HG03025 (cell line): ENCODE results near the gene JPT2.
"Not testable (repeated sequence)": the region's sequence is repeated elsewhere in the genome, so short reads cannot be mapped to it uniquely, and the experiment has no call there.

ENCODE experiments used
- ATAC-seq: cut with Tn5 transposase; IDR thresholded peaks from one replicate; pipeline ENCODE4 v1.9.1; 2021; ENCODE audit warnings: mild to moderate bottlenecking, moderate library complexity; ENCODE audit not compliant: unreplicated experiment, low FRiP score

JPT2 gene

DNA sequence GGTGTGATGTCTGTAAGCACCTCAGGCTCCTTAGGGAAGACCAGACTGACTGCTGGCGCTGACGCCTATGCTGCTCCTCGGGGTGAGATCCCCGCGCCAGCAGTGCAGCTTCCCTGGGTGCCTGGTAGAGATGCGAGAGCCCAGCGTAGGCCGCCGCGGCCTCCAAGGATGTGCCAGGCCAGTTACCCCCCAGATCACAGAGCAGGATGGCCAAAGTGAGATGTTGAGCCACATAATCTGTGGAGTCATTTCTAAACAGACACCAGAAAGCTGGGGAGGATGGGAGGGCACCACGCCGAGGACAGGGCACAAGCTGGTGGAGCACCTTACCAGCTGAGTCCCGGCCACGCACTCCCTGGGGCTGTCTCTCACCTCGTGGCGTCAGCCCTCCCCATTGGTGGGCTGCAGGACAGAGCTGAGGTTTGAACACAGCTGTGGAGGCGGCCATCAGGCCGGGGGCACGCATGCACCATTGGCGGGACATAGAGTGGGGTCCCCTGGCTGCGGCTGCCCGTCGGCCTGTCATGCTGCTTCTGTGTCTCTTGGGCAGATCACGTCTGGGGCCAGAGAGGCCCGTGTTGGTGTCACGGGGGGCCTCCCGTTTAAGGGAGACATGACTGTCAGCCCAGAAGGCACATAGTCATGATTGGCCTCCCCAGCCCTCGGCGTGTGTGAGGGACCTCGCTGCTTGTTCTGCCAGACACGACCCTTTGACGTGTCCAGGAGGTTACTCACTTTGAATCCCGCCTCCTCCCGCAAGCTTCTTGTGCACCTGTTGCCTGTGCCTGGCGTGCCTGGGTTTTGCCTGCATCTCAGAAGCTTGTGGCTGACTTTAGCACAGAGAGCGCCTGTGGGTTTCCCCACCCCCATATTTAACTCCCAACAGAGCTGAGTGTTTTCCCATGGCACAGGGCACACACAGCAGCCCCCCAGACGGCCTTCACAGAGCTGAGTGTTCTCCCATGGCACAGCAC is 49.9 kb downstream of the JPT2 start:
- ATAC-seq: no peak

GRCh38 chr16:1729026-1729425 is 50.9 kb downstream of the JPT2 start:
- ATAC-seq: no peak

- ATAC-seq: no peak
These were observed 51.4 kb downstream of the JPT2 start for GRCh38 chr16:1729445-1729844.

- ATAC-seq: no peak
These were observed 53.0 kb downstream of the JPT2 start for GRCh38 chr16:1731073-1731472.

GRCh38 chr16:1731603-1732002 is 53.5 kb downstream of the JPT2 start:
- no peak for ATAC-seq

DNA sequence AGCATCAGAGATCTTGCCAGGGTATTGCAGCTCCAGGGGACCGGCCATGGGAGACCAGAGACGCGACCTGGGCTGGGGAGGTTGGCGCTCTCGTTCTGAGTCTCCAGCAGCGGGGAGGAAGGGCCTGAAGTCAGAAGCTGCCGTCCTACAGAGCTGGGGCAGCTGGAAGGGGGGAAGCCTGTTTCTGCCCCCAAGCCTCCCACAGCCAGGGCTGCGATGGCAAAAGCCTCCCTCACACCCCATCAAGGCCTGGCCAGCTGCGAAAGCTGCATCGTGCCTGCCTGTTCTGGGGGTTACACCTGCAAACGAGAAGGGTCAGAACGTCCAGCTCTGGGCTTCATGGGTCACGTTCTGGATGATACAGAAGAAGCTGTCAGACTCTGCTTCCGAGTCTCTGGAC is 54.0 kb downstream of the JPT2 start:
- no peak for ATAC-seq

- ATAC-seq: not testable (repeated sequence)
These were observed 54.5 kb downstream of the JPT2 start for GRCh38 chr16:1732551-1732987.

GRCh38 chr16:1734123-1734522 is 56.0 kb downstream of the JPT2 start:
- no peak for ATAC-seq

GRCh38 chr16:1734816-1735215 is 56.7 kb downstream of the JPT2 start:
- no peak for ATAC-seq

GRCh38 chr16:1740234-1740633 is 62.2 kb downstream of the JPT2 start:
- no peak for ATAC-seq

GRCh38 chr16:1740781-1741490 is 62.9 kb downstream of the JPT2 start:
- no peak for ATAC-seq

- ATAC-seq: no peak
These were observed 63.6 kb downstream of the JPT2 start for GRCh38 chr16:1741553-1742165.

GRCh38 chr16:1743376-1744337 is 65.6 kb downstream of the JPT2 start:
- no peak for ATAC-seq

DNA sequence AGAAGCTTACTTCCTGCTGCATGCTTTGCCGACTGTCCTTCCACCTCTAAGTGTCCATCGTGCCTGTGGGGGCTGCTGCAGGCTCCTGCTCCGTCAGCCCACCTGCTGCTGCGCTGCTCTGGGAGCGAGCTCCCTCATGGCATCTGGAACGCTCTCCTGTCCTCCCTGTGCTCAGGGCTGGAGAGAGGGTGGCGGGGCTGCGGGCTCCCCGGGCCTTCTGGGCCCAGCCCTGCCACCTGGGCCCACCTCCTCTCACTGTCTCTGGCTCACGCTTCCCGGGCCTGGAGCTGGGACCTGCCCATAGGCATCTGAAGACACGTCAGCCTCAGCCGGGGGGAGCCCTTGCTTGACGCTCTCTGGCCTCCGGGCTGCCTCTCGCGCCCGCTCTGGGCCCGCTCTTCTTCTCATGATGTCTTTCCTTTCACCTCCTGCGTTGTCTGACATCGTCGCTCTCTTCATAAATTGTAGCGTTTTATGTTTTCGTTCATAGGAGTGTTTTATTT is 66.3 kb downstream of the JPT2 start:
- ATAC-seq: no peak

- no peak for ATAC-seq
These were observed 67.3 kb downstream of the JPT2 start for GRCh38 chr16:1745181-1745899.

DNA sequence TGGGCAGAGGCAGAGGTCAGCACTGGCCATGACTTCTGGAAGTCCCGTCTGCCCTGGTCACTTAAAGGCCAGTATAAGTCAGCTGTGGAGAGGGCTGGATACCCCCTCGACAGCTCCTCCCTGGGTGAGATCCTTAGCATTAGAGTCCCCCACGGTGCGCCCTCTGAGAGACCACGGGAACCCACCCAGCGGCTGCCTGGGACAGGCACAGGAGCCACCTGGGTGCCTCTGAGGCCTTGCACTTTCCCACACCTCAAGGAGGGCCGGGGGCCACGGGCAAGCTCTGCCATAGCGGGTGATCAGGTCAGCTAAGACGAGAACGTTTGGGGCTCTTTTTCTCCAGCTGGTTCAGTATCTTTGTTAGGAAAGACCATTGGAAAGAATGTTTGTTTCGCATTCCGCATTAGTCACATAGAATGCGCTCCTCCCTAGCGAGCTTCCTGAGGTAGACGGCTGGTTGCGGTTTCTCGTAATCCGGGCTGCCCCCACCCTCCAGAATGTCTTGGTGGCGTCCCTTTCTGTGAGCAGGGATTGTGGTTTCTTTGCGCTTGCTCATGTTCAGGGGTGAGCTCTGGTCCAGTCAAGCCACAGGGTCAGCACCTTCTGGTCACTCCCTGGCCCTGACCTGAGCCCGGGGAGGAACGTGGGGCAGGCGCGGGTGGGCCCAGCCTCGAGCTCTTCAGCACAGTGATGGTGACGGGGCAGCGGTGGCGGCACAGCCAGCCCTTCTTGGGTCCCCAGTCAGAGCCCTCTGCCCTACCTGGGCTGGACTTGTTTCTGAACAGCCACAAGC is 68.0 kb downstream of the JPT2 start:
- ATAC-seq: no peak

- no peak for ATAC-seq
These were observed 68.7 kb downstream of the JPT2 start for GRCh38 chr16:1746693-1747195.

- ATAC-seq: no peak
These were observed 69.9 kb downstream of the JPT2 start for GRCh38 chr16:1747934-1748333.
